Body of pancreas (tissue), 4 donors: ENCODE results near the gene TCF12. TPM values are rescaled to one million over a fixed set of nuclear protein-coding genes. Genes with fewer than 3 reads are reported as not detected.

Experiments used
- ATAC-seq: fragments of 150-250 bp; one replicate; pipeline ENCODE4 v1.9.1; 2016
- DNase-seq, 4 donors: peaks; one replicate each; pipeline ENCODE4 v3.0.0-alpha.2; 2019
- H3K27ac ChIP-seq, 4 donors: fragments of 200-600 bp; sonication (generic); 1 replicate in 3 of 4; 2 replicates in 1 of 4; pipeline versions ENCODE4 v1.5.1 to v1.6.1; 2016 to 2019; ENCODE audit warnings: mild to moderate bottlenecking in 1 of 4, mixed read lengths in 1 of 4, moderate library complexity in 1 of 4
- H3K27me3 ChIP-seq, 2 donors: fragments of 200-600 bp; sonication (generic); one replicate each; pipeline ENCODE4 v1.6.0; 2016; ENCODE audit warnings: mild to moderate bottlenecking in 1 of 2
- H3K36me3 ChIP-seq, 2 donors: fragments of 200-600 bp; sonication (generic); replicated peaks in 1 of 2; 2 replicates each; pipeline ENCODE4 v1.5.1; 2016; ENCODE audit warnings: low read depth in 2 of 2; ENCODE audit not compliant: insufficient read depth in 1 of 2
- H3K4me1 ChIP-seq: fragments of 200-600 bp; sonication (generic); one replicate; pipeline ENCODE4 v1.6.0; 2016
- H3K4me3 ChIP-seq, 2 donors: fragments of 200-600 bp; sonication (generic); 1 replicate in 1 of 2; 2 replicates in 1 of 2; pipeline ENCODE4 v1.5.1; 2016 to 2019
- H3K9me3 ChIP-seq, 3 donors: fragments of 200-600 bp; sonication (generic); 1 replicate in 2 of 3; 2 replicates in 1 of 3; pipeline ENCODE4 v1.5.1; 2016
- CTCF ChIP-seq, 7 experiments: fragments of 450-650 bp in 4 of 7; fragments of 200-600 bp in 3 of 7; sonication (generic) in 3 of 7; IDR thresholded peaks; one replicate each; pipeline ENCODE4 v1.5.1; 2016 to 2019; ENCODE audit warnings: antibody characterized with exemption in 7 of 7
- POLR2A ChIP-seq, 3 donors: fragments of 450-650 bp; IDR thresholded peaks; one replicate each; pipeline ENCODE4 v1.6.1; 2016; ENCODE audit warnings: antibody characterized with exemption in 3 of 3, mild to moderate bottlenecking in 2 of 3
- WGBS, 2 donors: methylation state at CpG; one replicate each; pipeline ENCODE4 v1.1.5; 2017; 5-methylcytosine and 5-hydroxymethylcytosine counted together
- intact Hi-C: fragments of 100-400 bp; cut with DNase I; formaldehyde crosslinking; loops from one replicate; pipeline ENCODE4 v1.15.1; 2023
- total RNA-seq, 2 donors: library from RNA; depleted of rRNA; stranded (reverse); fragments of >200 nt; gene quantifications; one replicate each; pipeline ENCODE4 v1.1.0, GENCODE V29; 2016

TCF12 gene
- total RNA-seq, 2 donors from 2014 or later = 27.2 to 49.4 TPM

GRCh38 chr15:57278439-57278838 lies 360.0 kb downstream of the TCF12 start:
- ATAC-seq = no peak
- peaks cover 0 to 4% of the 10 kb centered on the region in 2 donors for H3K36me3 ChIP-seq
- WGBS, 2 donors = 86 to 96% methylated on average over 3 of the region's 3 CpGs

GRCh38 chr15:57280464-57280863 lies 362.0 kb downstream of the TCF12 start:
- no peak for ATAC-seq
- 87 to 95% methylated on average over 3 of the region's 3 CpGs for WGBS, 2 donors

More at GRCh38 chr15:57278439-57278838, 360.0 kb downstream of the TCF12 start:
- Histone ChIP-seq H3K9me3 (no peaks in the 10 kb centered on the region), H3K4me1 (no peaks in the 10 kb centered on the region), H3K27ac (no peak overlapping the region), H3K27me3 (no peaks in the 10 kb centered on the region), H3K4me3 (no peak overlapping the region)
- TF ChIP-seq POLR2A (IDR thresholded peaks at IDR 0.05) (no peak), CTCF (IDR thresholded peaks at IDR 0.05) (no peak)
- DNase-seq = no peak
- intact Hi-C loops = no loop called here

GRCh38 chr15:57281321-57281720 lies 362.9 kb downstream of the TCF12 start:
- H3K4me3 ChIP-seq = no peak overlapping the region
- WGBS, 2 donors = 88 to 92% methylated on average over 8 of the region's 8 CpGs
- intact Hi-C loops = no loop called here
- DNase-seq (no peak), ATAC-seq (no peak)
- no peak overlapping the region for H3K27ac ChIP-seq
- peaks cover 0 to 4% of the 10 kb centered on the region in 2 donors for H3K36me3 ChIP-seq
- no peaks in the 10 kb centered on the region for H3K27me3 ChIP-seq
- H3K9me3 ChIP-seq = no peaks in the 10 kb centered on the region
- TF ChIP-seq CTCF (IDR thresholded peaks at IDR 0.05) (no peak), POLR2A (IDR thresholded peaks at IDR 0.05) (no peak)
- H3K4me1 ChIP-seq = no peaks in the 10 kb centered on the region

More at GRCh38 chr15:57280464-57280863, 362.0 kb downstream of the TCF12 start:
- TF ChIP-seq POLR2A (IDR thresholded peaks at IDR 0.05) = no peak
- TF ChIP-seq CTCF (IDR thresholded peaks at IDR 0.05) = no peak
- Histone ChIP-seq H3K36me3 (peaks cover 0 to 2% of the 10 kb centered on the region in 2 donors), H3K27me3 (no peaks in the 10 kb centered on the region), H3K4me3 (no peak overlapping the region), H3K4me1 (no peaks in the 10 kb centered on the region), H3K27ac (no peak overlapping the region), H3K9me3 (no peaks in the 10 kb centered on the region)
- intact Hi-C loops = no loop called here
- no peak for DNase-seq

GRCh38 chr15:57282686-57283085 lies 364.2 kb downstream of the TCF12 start:
- H3K4me1 ChIP-seq = no peaks in the 10 kb centered on the region
- no peaks in the 10 kb centered on the region for H3K27me3 ChIP-seq
- H3K9me3 ChIP-seq = no peaks in the 10 kb centered on the region
- WGBS, 2 donors = 85 to 93% methylated on average over 3 of the region's 3 CpGs
- DNase-seq = no peak
- intact Hi-C loops = no loop called here
- H3K4me3 ChIP-seq = no peak overlapping the region
- peaks cover 0 to 5% of the 10 kb centered on the region in 2 donors for H3K36me3 ChIP-seq
- no peak for TF ChIP-seq CTCF (IDR thresholded peaks at IDR 0.05)
- no peak for TF ChIP-seq POLR2A (IDR thresholded peaks at IDR 0.05)
- no peak overlapping the region for H3K27ac ChIP-seq
- no peak for ATAC-seq

- H3K27me3 ChIP-seq = no peaks in the 10 kb centered on the region
- no peaks in the 10 kb centered on the region for H3K4me1 ChIP-seq
- no peak overlapping the region for H3K4me3 ChIP-seq
- TF ChIP-seq CTCF (IDR thresholded peaks at IDR 0.05) (no peak), POLR2A (IDR thresholded peaks at IDR 0.05) (no peak)
- no peak overlapping the region for H3K27ac ChIP-seq
- 64 to 90% methylated on average over 14 of the region's 14 CpGs for WGBS, 2 donors
- no peaks in the 10 kb centered on the region for H3K9me3 ChIP-seq
- DNase-seq (no peak), ATAC-seq (no peak)
- intact Hi-C loops = no loop called here
- H3K36me3 ChIP-seq = peaks cover 0 to 5% of the 10 kb centered on the region in 2 donors
Measured at GRCh38 chr15:57283774-57284503, 365.5 kb downstream of the TCF12 start.
